Fibroblast of lung (primary cell): ENCODE data around the gene CNDP1.

Experiments
- CTCF ChIP-seq, 2 donors: IDR thresholded peaks in 1 of 2; conservative IDR thresholded peaks in 1 of 2; 1 replicate in 1 of 2; 2 replicates in 1 of 2; pipeline ENCODE4 v1.5.1; 2011 to 2012; ENCODE audit warnings: low read length in 2 of 2, control low read depth in 1 of 2, inconsistent platforms in 1 of 2, low read depth in 1 of 2, mild to moderate bottlenecking in 1 of 2
- EZH2 ChIP-seq: IDR thresholded peaks from 2 replicates; pipeline ENCODE4 v1.5.1; 2012; ENCODE audit warnings: low read length, control low read depth, mild to moderate bottlenecking; ENCODE audit errors: missing control alignments

DNA sequence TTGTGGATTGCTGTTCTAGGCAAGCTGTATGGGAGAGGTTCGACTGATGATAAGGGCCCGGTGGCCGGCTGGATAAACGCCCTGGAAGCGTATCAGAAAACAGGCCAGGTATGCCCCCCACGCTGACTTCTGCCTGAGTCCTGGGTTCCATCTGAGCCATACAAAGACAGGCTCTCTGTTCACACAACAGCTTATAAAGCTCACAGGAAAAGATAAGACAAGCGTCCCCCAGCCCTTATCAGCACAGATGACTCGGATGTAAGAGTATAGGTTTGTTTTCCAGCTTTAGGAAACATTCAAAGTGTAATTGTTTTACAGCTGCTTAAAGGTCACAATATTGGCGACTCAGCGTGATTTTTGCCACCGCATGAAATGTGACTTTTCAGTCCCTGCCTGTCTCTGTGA lies 25.5 kb upstream of the CNDP1 start:
- TF ChIP-seq CTCF (conservative IDR thresholded peaks at IDR 0.05 in 1 of 2, IDR thresholded peaks at IDR 0.05 in 1 of 2; ENCODE audit: low read depth in 1 of 2, low read length in 2 of 2) (no peak), EZH2 (no peak)
